NB4 (cell line): ENCODE results near the gene TIMM8A.

Experiments
- CTCF ChIP-seq: IDR thresholded peaks from one replicate; pipeline ENCODE4 v1.5.1; 2012; ENCODE audit warnings: low read depth, low read length
- POLR2A ChIP-seq: IDR thresholded peaks from 2 replicates; pipeline ENCODE4 v1.6.1; 2011; ENCODE audit warnings: mild to moderate bottlenecking; ENCODE audit not compliant: insufficient read length; ENCODE audit errors: extremely low read depth

- TF ChIP-seq CTCF (no peak), POLR2A (no peak)
These were observed 22.5 kb upstream of the TIMM8A start for GRCh38 chrX:101370888-101371504.
